SK-N-SH treated with all-trans-retinoic acid at 6 μM for 48 hours (cell line): ENCODE measurements around the gene PEDS1.

Experiments
- ATAC-seq: fragments of 200-7000 bp; cut with Tn5 transposase; 3 replicates; pipeline ENCODE4 v1.9.1; 2020; ENCODE audit warnings: mild to moderate bottlenecking, moderate library complexity
- ARNTL ChIP-seq: fragments of 450-650 bp; formaldehyde crosslinking; IDR thresholded peaks from 2 replicates; pipeline ENCODE4 v1.5.0; 2020; ENCODE audit warnings: low read depth, mild to moderate bottlenecking, moderate library complexity, borderline replicate concordance
- BACH2 ChIP-seq: fragments of 250-450 bp; sonication (Bioruptor Pico); IDR thresholded peaks from 2 replicates; pipeline ENCODE4 v1.9.0; 2021; ENCODE audit warnings: mild to moderate bottlenecking, borderline replicate concordance
- CREB5 ChIP-seq: fragments of 250-450 bp; sonication (Bioruptor Pico); IDR thresholded peaks from 2 replicates; pipeline ENCODE4 v1.5.1; 2020; ENCODE audit warnings: low read depth, mild to moderate bottlenecking, moderate library complexity
- CSDC2 ChIP-seq: fragments of 250-450 bp; sonication (Bioruptor Pico); IDR thresholded peaks from 2 replicates; pipeline ENCODE4 v1.5.0; 2020; ENCODE audit warnings: mild to moderate bottlenecking, moderate library complexity
- CSRNP3 ChIP-seq: fragments of 250-450 bp; sonication (Bioruptor Pico); IDR thresholded peaks from 2 replicates; pipeline ENCODE4 v1.5.1; 2021; ENCODE audit warnings: mild to moderate bottlenecking, moderate library complexity
- ESRRG ChIP-seq: fragments of 250-450 bp; sonication (Bioruptor Pico); IDR thresholded peaks from 2 replicates; pipeline ENCODE4 v1.6.1; 2021; ENCODE audit warnings: mild to moderate bottlenecking
- GLIS3 ChIP-seq: fragments of 250-450 bp; sonication (Bioruptor Pico); IDR thresholded peaks from 2 replicates; pipeline ENCODE4 v1.5.0; 2020; ENCODE audit warnings: mild to moderate bottlenecking, moderate library complexity
- ISL1 ChIP-seq: fragments of 250-450 bp; sonication (Bioruptor Pico); IDR thresholded peaks from 2 replicates; pipeline ENCODE4 v2.1.2; 2022; ENCODE audit warnings: mild to moderate bottlenecking, moderate library complexity
- OSR1 ChIP-seq: fragments of 250-450 bp; sonication (Bioruptor Pico); IDR thresholded peaks from 2 replicates; pipeline ENCODE4 v1.8.0; 2022; ENCODE audit warnings: moderate library complexity, mild to moderate bottlenecking, inconsistent platforms
- PATZ1 ChIP-seq: fragments of 250-450 bp; sonication (Bioruptor Pico); IDR thresholded peaks from 2 replicates; pipeline ENCODE4 v1.8.0; 2020; ENCODE audit warnings: mild to moderate bottlenecking, moderate library complexity, borderline replicate concordance
- PPARA ChIP-seq: fragments of 250-450 bp; sonication (Bioruptor Pico); IDR thresholded peaks from 2 replicates; pipeline ENCODE4 v1.5.0; 2020; ENCODE audit warnings: mild to moderate bottlenecking, borderline replicate concordance
- RARB ChIP-seq: fragments of 250-450 bp; sonication (Bioruptor Pico); IDR thresholded peaks from 2 replicates; pipeline ENCODE4 v1.8.0; 2021; ENCODE audit warnings: mild to moderate bottlenecking, moderate library complexity
- SNAI2 ChIP-seq: fragments of 250-450 bp; sonication (Bioruptor Pico); IDR thresholded peaks from 2 replicates; pipeline ENCODE4 v1.5.0; 2020; ENCODE audit warnings: mild to moderate bottlenecking, moderate library complexity
- TCF4 ChIP-seq: fragments of 250-450 bp; sonication (Bioruptor Pico); IDR thresholded peaks from 2 replicates; pipeline ENCODE4 v1.8.0; 2021; ENCODE audit warnings: mild to moderate bottlenecking, moderate library complexity, borderline replicate concordance
- TOX ChIP-seq: fragments of 250-450 bp; sonication (Bioruptor Pico); IDR thresholded peaks from 2 replicates; pipeline ENCODE4 v1.8.0; 2021; ENCODE audit warnings: mild to moderate bottlenecking, moderate library complexity, borderline replicate concordance
- TSHZ2 ChIP-seq: fragments of 250-450 bp; sonication (Bioruptor Pico); IDR thresholded peaks from 2 replicates; pipeline ENCODE4 v1.5.0; 2020; ENCODE audit warnings: mild to moderate bottlenecking, moderate library complexity
- ZC3H10 ChIP-seq: fragments of 250-450 bp; sonication (Bioruptor Pico); IDR thresholded peaks from 2 replicates; pipeline ENCODE4 v1.5.1; 2021; ENCODE audit warnings: mild to moderate bottlenecking, moderate library complexity
- ZFP3 ChIP-seq: fragments of 250-450 bp; sonication (Bioruptor Pico); IDR thresholded peaks from 2 replicates; pipeline ENCODE4 v1.5.0; 2020; ENCODE audit warnings: mild to moderate bottlenecking, moderate library complexity
- ZFP30 ChIP-seq: fragments of 450-650 bp; formaldehyde crosslinking; IDR thresholded peaks from 2 replicates; pipeline ENCODE4 v1.5.0; 2022; ENCODE audit warnings: mild to moderate bottlenecking, moderate library complexity
- ZNF565 ChIP-seq: fragments of 450-650 bp; formaldehyde crosslinking; conservative IDR thresholded peaks from 2 replicates; pipeline ENCODE4 v1.5.0; 2020; ENCODE audit warnings: low read depth, mild to moderate bottlenecking, moderate library complexity
- ZNF70 ChIP-seq: fragments of 450-650 bp; formaldehyde crosslinking; IDR thresholded peaks from 2 replicates; pipeline ENCODE4 v1.5.0; 2020; ENCODE audit warnings: mild to moderate bottlenecking, moderate library complexity
- ZNF8 ChIP-seq: fragments of 450-650 bp; formaldehyde crosslinking; IDR thresholded peaks from 2 replicates; pipeline ENCODE4 v1.5.0; 2020; ENCODE audit warnings: mild to moderate bottlenecking, moderate library complexity
- TF ChIP-seq, protein P1 (sequence below): fragments of 250-450 bp; sonication (Bioruptor Pico); IDR thresholded peaks from 2 replicates; pipeline ENCODE4 v1.8.0; 2021; ENCODE audit warnings: low read depth, mild to moderate bottlenecking, moderate library complexity, borderline replicate concordance

Gene PEDS1

GRCh38 chr20:50169329-50169823 is 15.9 kb upstream of the PEDS1 start:
- ATAC-seq = peak; percentile 55
- TF ChIP-seq ARNTL (CRISPR knock-in tag) (no peak), TCF4 (CRISPR knock-in tag) (no peak), PATZ1 (CRISPR knock-in tag) (no peak), ZC3H10 (no peak)

- peak; percentile 95 for ATAC-seq
- no peak for TF ChIP-seq ZNF8
- TF ChIP-seq ARNTL (CRISPR knock-in tag) = no peak
- TF ChIP-seq ESRRG = no peak
- TF ChIP-seq SNAI2 = no peak
- no peak for TF ChIP-seq ZC3H10
- peak; percentile 96; the same call in 1 of the 2 replicates for TF ChIP-seq PATZ1 (CRISPR knock-in tag)
- TF ChIP-seq ZFP3 (CRISPR knock-in tag) = peak; percentile 34; the same call in 1 of the 2 replicates
- TF ChIP-seq PPARA = no peak
- no peak for TF ChIP-seq GLIS3 (CRISPR knock-in tag)
- no peak for TF ChIP-seq OSR1
- TF ChIP-seq CSDC2 (CRISPR knock-in tag) = no peak
- no peak for TF ChIP-seq ZNF565
- no peak for TF ChIP-seq CREB5 (CRISPR knock-in tag)
- no peak for TF ChIP-seq ZNF70 (CRISPR knock-in tag)
- 0 out of 2 replicates have a peak, but pooled peaks have one; percentile 24 for TF ChIP-seq TCF4 (CRISPR knock-in tag)
- no peak; the same call in 1 of the 2 replicates for TF ChIP-seq BACH2
- TF ChIP-seq ZFP30 (CRISPR knock-in tag) = no peak
- no peak for TF ChIP-seq TSHZ2 (CRISPR knock-in tag)
- TF ChIP-seq, protein P1, sequence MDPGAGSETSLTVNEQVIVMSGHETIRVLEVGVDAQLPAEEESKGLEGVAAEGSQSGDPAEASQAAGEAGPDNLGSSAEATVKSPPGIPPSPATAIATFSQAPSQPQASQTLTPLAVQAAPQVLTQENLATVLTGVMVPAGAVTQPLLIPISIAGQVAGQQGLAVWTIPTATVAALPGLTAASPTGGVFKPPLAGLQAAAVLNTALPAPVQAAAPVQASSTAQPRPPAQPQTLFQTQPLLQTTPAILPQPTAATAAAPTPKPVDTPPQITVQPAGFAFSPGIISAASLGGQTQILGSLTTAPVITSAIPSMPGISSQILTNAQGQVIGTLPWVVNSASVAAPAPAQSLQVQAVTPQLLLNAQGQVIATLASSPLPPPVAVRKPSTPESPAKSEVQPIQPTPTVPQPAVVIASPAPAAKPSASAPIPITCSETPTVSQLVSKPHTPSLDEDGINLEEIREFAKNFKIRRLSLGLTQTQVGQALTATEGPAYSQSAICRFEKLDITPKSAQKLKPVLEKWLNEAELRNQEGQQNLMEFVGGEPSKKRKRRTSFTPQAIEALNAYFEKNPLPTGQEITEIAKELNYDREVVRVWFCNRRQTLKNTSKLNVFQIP (CRISPR knock-in tag) = no peak
- TF ChIP-seq RARB = no peak
- no peak; the same call in 1 of the 2 replicates for TF ChIP-seq TOX (CRISPR knock-in tag)
- TF ChIP-seq ISL1 = no peak; the same call in 1 of the 2 replicates
- TF ChIP-seq CSRNP3 (CRISPR knock-in tag) = no peak
Observed at GRCh38 chr20:50165684-50166554, 12.4 kb upstream of the PEDS1 start.
